ENCODE results near the gene RNF112. TPM values are rescaled to one million over a fixed set of nuclear protein-coding genes. Genes with fewer than 3 reads are reported as not detected.
A peak's percentile ranks its signal among the peaks of the same experiment; 100 is the strongest.

RNF112 gene
- total RNA-seq, 1 experiment from 2014 or later = 0.81 TPM

- Mint-ChIP-seq H3K4me1 (peaks cover 22 to 30% of the 10 kb centered on the region in 2 experiments), H3K9me3 (no peaks in the 10 kb centered on the region; a peak in 1 of 5 replicates), H3K27ac (peak overlapping the region in 1 of 3 experiments; percentile 89; a peak in 2 of 7 replicates), H3K36me3 (ENCODE audit: insufficient read depth in 1 of 3, low read depth in 3 of 3) (peaks cover 6 to 15% (median 14%) of the 10 kb centered on the region in 3 experiments; a peak in 6 of 7 replicates), H3K27me3 (ENCODE audit: low read depth) (peaks cover 5% of the 10 kb centered on the region; the same call in 1 of the 2 replicates), H3K4me3 (peak overlapping the region; percentile 84 to 88; a peak in 3 of 5 replicates)
- no peak overlapping the region for H3K56ac ChIP-seq (ENCODE audit: insufficient read length, low read depth, low read length)
- no peaks in the 10 kb centered on the region for H3K4me1 ChIP-seq (ENCODE audit: insufficient read depth, low read length)
- DNase-seq = no peak
- H4K20me1 ChIP-seq (ENCODE audit: control insufficient read depth, insufficient read depth, insufficient read length) = no peaks in the 10 kb centered on the region
- H3K23me2 ChIP-seq (ENCODE audit: insufficient read length, low read depth, low read length, poor library complexity, severe bottlenecking) = no peaks in the 10 kb centered on the region
- no peak overlapping the region for H2BK120ac ChIP-seq (ENCODE audit: low read depth, low read length, poor library complexity, severe bottlenecking)
- H4K5ac ChIP-seq (ENCODE audit: insufficient read length, low read depth, low read length) = no peak overlapping the region
- H3K9me3 ChIP-seq (ENCODE audit: control insufficient read depth, low read depth, low read length) = no peaks in the 10 kb centered on the region
- no peak overlapping the region for H3K4ac ChIP-seq (ENCODE audit: low read depth, low read length)
- no peak overlapping the region for H2BK5ac ChIP-seq (ENCODE audit: insufficient read length, low read length)
- H3K18ac ChIP-seq (ENCODE audit: insufficient read length, low read depth, low read length) = no peak overlapping the region
- no peak overlapping the region for H3K4me2 ChIP-seq (ENCODE audit: insufficient read depth, insufficient read length, low read length)
- H2BK20ac ChIP-seq (ENCODE audit: low read depth, low read length, poor library complexity, severe bottlenecking) = no peak overlapping the region
- no peak overlapping the region for H4K91ac ChIP-seq (ENCODE audit: insufficient read length, low read depth, low read length)
- H3K27me3 ChIP-seq (ENCODE audit: insufficient read depth, low read length) = no peaks in the 10 kb centered on the region
- H3K79me2 ChIP-seq (ENCODE audit: insufficient read depth, low read length) = no peaks in the 10 kb centered on the region
- H2AFZ ChIP-seq (ENCODE audit: low read length) = no peak overlapping the region
- no peak overlapping the region for H2AK5ac ChIP-seq (ENCODE audit: insufficient read length, low read length)
- H2BK12ac ChIP-seq (ENCODE audit: insufficient read length, low read depth, low read length) = no peak overlapping the region
- no peak overlapping the region for H3K14ac ChIP-seq (ENCODE audit: insufficient read depth, low read length)
- no peaks in the 10 kb centered on the region for H3K79me1 ChIP-seq (ENCODE audit: insufficient read depth, low read depth, low read length, poor library complexity, severe bottlenecking)
- no peak overlapping the region for H2BK15ac ChIP-seq (ENCODE audit: low read depth, low read length)
- TF ChIP-seq CTCF (conservative IDR thresholded peaks at IDR 0.05) = no peak
- H3K27ac ChIP-seq (ENCODE audit: insufficient read length, low read depth, low read length) = no peak overlapping the region
- H3T11ph ChIP-seq (ENCODE audit: low read length) = no peak overlapping the region
- H3K9ac ChIP-seq (ENCODE audit: extremely low read depth, insufficient read length, low read length) = no peak overlapping the region
- no CpG with 5 or more reads among the region's 6 CpGs for WGBS (ENCODE audit: extremely low coverage, insufficient read length, low lambda C conversion rate)
- H4K8ac ChIP-seq (replicated peaks; ENCODE audit: insufficient read length, low read depth, low read length) = no peak overlapping the region
- H3K23ac ChIP-seq (ENCODE audit: insufficient read length, low read depth, low read length) = no peak overlapping the region
These were observed 47.5 kb upstream of the RNF112 start for GRCh38 chr17:19363460-19364035.

All from H9 (cell line).